ENCODE results near the gene DCLK1.
"Not testable (repeated sequence)": the region's sequence is repeated elsewhere in the genome, so short reads cannot be mapped to it uniquely, and the experiment has no call there.

The DCLK1 gene

GRCh38 chr13:36088463-36088862 lies 42.7 kb downstream of the DCLK1 start:
- in situ Hi-C loops (cut with HindIII; ENCODE audit: low sequenced_read_pairs) = no loop called here

- in situ Hi-C loops (cut with HindIII; ENCODE audit: low sequenced_read_pairs) = no loop called here
Observed at GRCh38 chr13:36088001-36088400, 43.2 kb downstream of the DCLK1 start.

GRCh38 chr13:36086117-36086516 lies 45.1 kb downstream of the DCLK1 start:
- in situ Hi-C loops (cut with HindIII; ENCODE audit: low sequenced_read_pairs) = no loop called here

GRCh38 chr13:36084131-36084530 lies 47.1 kb downstream of the DCLK1 start:
- in situ Hi-C loops (cut with HindIII; ENCODE audit: low sequenced_read_pairs) = no loop called here

- in situ Hi-C loops (cut with HindIII; ENCODE audit: low sequenced_read_pairs) = no loop called here
Observed at GRCh38 chr13:36082806-36083205, 48.4 kb downstream of the DCLK1 start.

GRCh38 chr13:36082396-36082795 lies 48.8 kb downstream of the DCLK1 start:
- in situ Hi-C loops (cut with HindIII; ENCODE audit: low sequenced_read_pairs) = no loop called here

GRCh38 chr13:36076211-36076610 lies 55.0 kb downstream of the DCLK1 start:
- in situ Hi-C loops (cut with HindIII; ENCODE audit: low sequenced_read_pairs) = no loop called here

GRCh38 chr13:36074659-36075058 lies 56.5 kb downstream of the DCLK1 start:
- in situ Hi-C loops (cut with HindIII; ENCODE audit: low sequenced_read_pairs) = no loop called here

GRCh38 chr13:36072152-36072935 lies 58.8 kb downstream of the DCLK1 start:
- in situ Hi-C loops (cut with HindIII; ENCODE audit: low sequenced_read_pairs) = no loop called here

GRCh38 chr13:36070504-36071192 lies 60.5 kb downstream of the DCLK1 start:
- in situ Hi-C loops (cut with HindIII; ENCODE audit: low sequenced_read_pairs) = not testable (repeated sequence)

GRCh38 chr13:36069881-36070366 lies 61.3 kb downstream of the DCLK1 start:
- in situ Hi-C loops (cut with HindIII; ENCODE audit: low sequenced_read_pairs) = no loop called here

- in situ Hi-C loops (cut with HindIII; ENCODE audit: low sequenced_read_pairs) = no loop called here
Observed at GRCh38 chr13:36068991-36069390, 62.2 kb downstream of the DCLK1 start.

- in situ Hi-C loops (cut with HindIII; ENCODE audit: low sequenced_read_pairs) = no loop called here
Observed at GRCh38 chr13:36068566-36068965, 62.6 kb downstream of the DCLK1 start.

- in situ Hi-C loops (cut with HindIII; ENCODE audit: low sequenced_read_pairs) = no loop called here
Observed at GRCh38 chr13:36067746-36068381, 63.3 kb downstream of the DCLK1 start.

- in situ Hi-C loops (cut with HindIII; ENCODE audit: low sequenced_read_pairs) = no loop called here
Observed at GRCh38 chr13:36062249-36062648, 68.9 kb downstream of the DCLK1 start.

- in situ Hi-C loops (cut with HindIII; ENCODE audit: low sequenced_read_pairs) = no loop called here
Observed at GRCh38 chr13:36061621-36062020, 69.6 kb downstream of the DCLK1 start.

- in situ Hi-C loops (cut with HindIII; ENCODE audit: low sequenced_read_pairs) = no loop called here
Observed at GRCh38 chr13:36061054-36061453, 70.1 kb downstream of the DCLK1 start.

GRCh38 chr13:36059321-36059720 lies 71.9 kb downstream of the DCLK1 start:
- in situ Hi-C loops (cut with HindIII; ENCODE audit: low sequenced_read_pairs) = no loop called here

- in situ Hi-C loops (cut with HindIII; ENCODE audit: low sequenced_read_pairs) = no loop called here
Observed at GRCh38 chr13:36058116-36058515, 73.1 kb downstream of the DCLK1 start.

GRCh38 chr13:36057547-36057946 lies 73.6 kb downstream of the DCLK1 start:
- in situ Hi-C loops (cut with HindIII; ENCODE audit: low sequenced_read_pairs) = no loop called here

- in situ Hi-C loops (cut with HindIII; ENCODE audit: low sequenced_read_pairs) = no loop called here
Observed at GRCh38 chr13:36057041-36057440, 74.1 kb downstream of the DCLK1 start.

- in situ Hi-C loops (cut with HindIII; ENCODE audit: low sequenced_read_pairs) = no loop called here
Observed at GRCh38 chr13:36055366-36055765, 75.8 kb downstream of the DCLK1 start.

Measured in endothelial cell of hepatic sinusoid (primary cell).